Natural killer cell treated with Interleukin-12 subunit alpha and Interleukin-12 subunit beta and Interleukin-15 and Interleukin-18, amount 100 ng/mL, for 72 hours (primary cell): ENCODE results near the gene SLC38A3. TPM values are rescaled to one million over a fixed set of nuclear protein-coding genes. Genes with fewer than 3 reads are reported as not detected.

ENCODE experiments used
- ATAC-seq, 2 donors: fragments of 150-1000 bp; cut with Tn5 transposase in 1 of 2; sonication (Bioruptor Pico), chemical (Tn5 transposase) in 1 of 2; 2 replicates each; pipeline ENCODE4 v1.10.0; 2021
- DNase-seq: peaks from one replicate; pipeline ENCODE4 v3.0.0; 2022; ENCODE audit warnings: low spot score
- H3K27ac Mint-ChIP-seq, 2 donors: 1 replicate in 1 of 2; 2 replicates in 1 of 2; pipeline ENCODE4 v1.8.0; 2022; ENCODE audit warnings: mixed read lengths in 2 of 2, mild to moderate bottlenecking in 1 of 2, moderate library complexity in 1 of 2
- H3K27me3 Mint-ChIP-seq, 2 donors: 1 replicate in 1 of 2; 2 replicates in 1 of 2; pipeline ENCODE4 v1.8.0; 2022; ENCODE audit warnings: mixed read lengths in 2 of 2
- H3K36me3 Mint-ChIP-seq: one replicate; pipeline ENCODE4 v1.8.0; 2022; ENCODE audit warnings: mixed read lengths
- H3K4me1 Mint-ChIP-seq, 2 donors: 1 replicate in 1 of 2; 2 replicates in 1 of 2; pipeline ENCODE4 v1.8.0; 2022; ENCODE audit warnings: low read depth in 2 of 2, mixed read lengths in 2 of 2, mild to moderate bottlenecking in 1 of 2
- H3K4me3 Mint-ChIP-seq: one replicate; pipeline ENCODE4 v1.8.0; 2022; ENCODE audit warnings: mixed read lengths
- H3K9me3 Mint-ChIP-seq: 2 replicates; pipeline ENCODE4 v1.8.0; 2022; ENCODE audit warnings: mixed read lengths
- total RNA-seq, 2 donors: library from RNA; stranded (reverse); gene quantifications; one replicate each; pipeline ENCODE4 v1.2.3, GENCODE V29; 2022

The SLC38A3 gene
- total RNA-seq, 2 donors from 2014 or later: not detected

GRCh38 chr3:50190936-50191660 is 14.0 kb upstream of the SLC38A3 start, which contains the start of gene GNAT1:
TSS of gene GNAT1 (plus strand) at chr3:50191610. CDS start at chr3:50191726, 116 bp downstream.
- Mint-ChIP-seq H3K4me3 (no peak within 1 kb of the TSS), H3K27ac (no peak within 1 kb of the TSS), H3K9me3 (no peaks in the 10 kb centered on the region), H3K27me3 (peaks cover 0 to 2% of the 10 kb centered on the region in 2 donors), H3K4me1 (peaks cover 0 to 5% of the 10 kb centered on the region in 2 donors), H3K36me3 (no peaks in the 10 kb centered on the region)
- DNase-seq (no peak), ATAC-seq (no peak)

- no peak overlapping the region for H3K27ac Mint-ChIP-seq
- H3K4me1 Mint-ChIP-seq: peaks cover 0 to 5% of the 10 kb centered on the region in 2 donors
- H3K4me3 Mint-ChIP-seq: no peak overlapping the region
- no peaks in the 10 kb centered on the region for H3K9me3 Mint-ChIP-seq
- H3K36me3 Mint-ChIP-seq: no peaks in the 10 kb centered on the region
- ATAC-seq (no peak), DNase-seq (no peak)
- H3K27me3 Mint-ChIP-seq: peaks cover 5 to 6% of the 10 kb centered on the region in 2 donors
These were observed 12.9 kb upstream of the SLC38A3 start for GRCh38 chr3:50192124-50192523.

GRCh38 chr3:50192689-50193141 is 12.4 kb upstream of the SLC38A3 start:
- peaks cover 0 to 5% of the 10 kb centered on the region in 2 donors for H3K4me1 Mint-ChIP-seq
- no peak overlapping the region for H3K4me3 Mint-ChIP-seq
- no peaks in the 10 kb centered on the region for H3K9me3 Mint-ChIP-seq
- no peaks in the 10 kb centered on the region for H3K36me3 Mint-ChIP-seq
- ATAC-seq (peak; percentile 36 to 59), DNase-seq (peak; percentile 80)
- no peak overlapping the region for H3K27ac Mint-ChIP-seq
- H3K27me3 Mint-ChIP-seq: peaks cover 5 to 10% of the 10 kb centered on the region in 2 donors

GRCh38 chr3:50193286-50193685 is 11.8 kb upstream of the SLC38A3 start:
- Mint-ChIP-seq H3K36me3 (no peaks in the 10 kb centered on the region), H3K9me3 (no peaks in the 10 kb centered on the region), H3K27ac (no peak overlapping the region), H3K4me3 (no peak overlapping the region), H3K27me3 (peaks cover 5 to 10% of the 10 kb centered on the region in 2 donors), H3K4me1 (peaks cover 0 to 5% of the 10 kb centered on the region in 2 donors)
- DNase-seq (no peak), ATAC-seq (no peak)

GRCh38 chr3:50193746-50194127 is 11.3 kb upstream of the SLC38A3 start:
- H3K27me3 Mint-ChIP-seq: peaks cover 5 to 10% of the 10 kb centered on the region in 2 donors
- DNase-seq (no peak), ATAC-seq (no peak)
- no peak overlapping the region for H3K27ac Mint-ChIP-seq
- no peak overlapping the region for H3K4me3 Mint-ChIP-seq
- H3K36me3 Mint-ChIP-seq: no peaks in the 10 kb centered on the region
- peaks cover 0 to 5% of the 10 kb centered on the region in 2 donors for H3K4me1 Mint-ChIP-seq
- H3K9me3 Mint-ChIP-seq: no peaks in the 10 kb centered on the region

GRCh38 chr3:50194128-50194902 is 10.8 kb upstream of the SLC38A3 start:
- Mint-ChIP-seq H3K36me3 (no peaks in the 10 kb centered on the region), H3K27ac (no peak overlapping the region), H3K4me3 (peak overlapping the region; percentile 27), H3K27me3 (peaks cover 10 to 12% of the 10 kb centered on the region in 2 donors), H3K9me3 (no peaks in the 10 kb centered on the region), H3K4me1 (peaks cover 0 to 5% of the 10 kb centered on the region in 2 donors)
- DNase-seq (peak; percentile 80), ATAC-seq (peak; percentile 79 to 86)

GRCh38 chr3:50194903-50195500 is 10.1 kb upstream of the SLC38A3 start:
- Mint-ChIP-seq H3K27me3 (peaks cover 12 to 13% of the 10 kb centered on the region in 2 donors), H3K36me3 (no peaks in the 10 kb centered on the region), H3K27ac (no peak overlapping the region), H3K9me3 (no peaks in the 10 kb centered on the region), H3K4me1 (peaks cover 0 to 5% of the 10 kb centered on the region in 2 donors), H3K4me3 (peak overlapping the region; percentile 27)
- no peak for DNase-seq
- ATAC-seq: peak; percentile 55 to 77

GRCh38 chr3:50195501-50196252 is 9.4 kb upstream of the SLC38A3 start:
- H3K27me3 Mint-ChIP-seq: peaks cover 12 to 14% of the 10 kb centered on the region in 2 donors
- H3K4me1 Mint-ChIP-seq: peaks cover 0 to 5% of the 10 kb centered on the region in 2 donors
- no peak for ATAC-seq
- DNase-seq: no peak
- no peak overlapping the region for H3K27ac Mint-ChIP-seq
- no peak overlapping the region for H3K4me3 Mint-ChIP-seq
- H3K9me3 Mint-ChIP-seq: no peaks in the 10 kb centered on the region
- no peaks in the 10 kb centered on the region for H3K36me3 Mint-ChIP-seq

- Mint-ChIP-seq H3K9me3 (no peaks in the 10 kb centered on the region), H3K27ac (no peak overlapping the region), H3K4me3 (no peak overlapping the region), H3K4me1 (peaks cover 0 to 5% of the 10 kb centered on the region in 2 donors), H3K36me3 (no peaks in the 10 kb centered on the region), H3K27me3 (peaks cover 12 to 20% of the 10 kb centered on the region in 2 donors)
- DNase-seq (no peak), ATAC-seq (no peak)
These were observed 8.7 kb upstream of the SLC38A3 start for GRCh38 chr3:50196253-50196801.

GRCh38 chr3:50201573-50202315 is 3.3 kb upstream of the SLC38A3 start:
- Mint-ChIP-seq H3K36me3 (no peaks in the 10 kb centered on the region), H3K4me3 (no peak overlapping the region), H3K4me1 (no peaks in the 10 kb centered on the region), H3K27me3 (peaks cover 23 to 24% of the 10 kb centered on the region in 2 donors), H3K9me3 (no peaks in the 10 kb centered on the region), H3K27ac (no peak overlapping the region)
- DNase-seq (no peak), ATAC-seq (peak in 1 of 2 donors; percentile 24)

GRCh38 chr3:50202353-50203112 is 2.5 kb upstream of the SLC38A3 start:
- no peak overlapping the region for H3K27ac Mint-ChIP-seq
- ATAC-seq (no peak), DNase-seq (no peak)
- H3K4me3 Mint-ChIP-seq: no peak overlapping the region
- H3K9me3 Mint-ChIP-seq: no peaks in the 10 kb centered on the region
- H3K27me3 Mint-ChIP-seq: peaks cover 20 to 25% of the 10 kb centered on the region in 2 donors
- H3K4me1 Mint-ChIP-seq: no peaks in the 10 kb centered on the region
- no peaks in the 10 kb centered on the region for H3K36me3 Mint-ChIP-seq
